Fibroblast of lung (primary cell): ENCODE data around the gene RAPGEF6. TPM values are rescaled to one million over a fixed set of nuclear protein-coding genes. Genes with fewer than 3 reads are reported as not detected.

Experiments used
- DNase-seq, 2 donors: peaks; one replicate each; pipeline versions ENCODE4 v3.0.0 to v3.0.0-alpha.2; 2010; ENCODE audit warnings: low read depth in 2 of 2
- H2AFZ ChIP-seq: 2 replicates; pipeline ENCODE4 v1.5.1; 2012; ENCODE audit warnings: low read length, control low read depth, inconsistent platforms
- H3K27ac ChIP-seq: 2 replicates; pipeline ENCODE4 v1.5.1; 2011; ENCODE audit warnings: low read length, control low read depth; ENCODE audit not compliant: insufficient read depth
- H3K27me3 ChIP-seq: 2 replicates; pipeline ENCODE4 v1.5.1; 2011; ENCODE audit warnings: mild to moderate bottlenecking, low read length; ENCODE audit not compliant: control insufficient read depth, insufficient read depth
- H3K36me3 ChIP-seq: 2 replicates; pipeline ENCODE4 v1.5.1; 2011; ENCODE audit warnings: low read length; ENCODE audit not compliant: control insufficient read depth, insufficient read depth
- H3K4me1 ChIP-seq: 2 replicates; pipeline ENCODE4 v1.5.1; 2011; ENCODE audit warnings: low read length; ENCODE audit not compliant: control insufficient read depth, insufficient read depth; ENCODE audit errors: extremely low read depth
- H3K4me2 ChIP-seq: 2 replicates; pipeline ENCODE4 v1.5.1; 2011; ENCODE audit warnings: low read length, control low read depth; ENCODE audit not compliant: insufficient read depth; ENCODE audit errors: extremely low read depth
- H3K4me3 ChIP-seq, 4 experiments: fragments of 200-600 bp in 1 of 4; sonication (generic) in 1 of 4; replicated peaks in 1 of 4; 2 replicates each; pipeline ENCODE4 v1.5.1; 2011 to 2016; ENCODE audit warnings: low read length in 4 of 4, low read depth in 3 of 4, mild to moderate bottlenecking in 3 of 4, control low read depth in 2 of 4, inconsistent platforms in 1 of 4, mixed read lengths in 1 of 4; ENCODE audit not compliant: insufficient read depth in 1 of 4; ENCODE audit errors: control extremely low read depth in 1 of 4
- H3K79me2 ChIP-seq: 2 replicates; pipeline ENCODE4 v1.5.1; 2012; ENCODE audit warnings: mild to moderate bottlenecking, low read length, inconsistent platforms; ENCODE audit not compliant: control insufficient read depth, insufficient read depth
- H3K9ac ChIP-seq: 2 replicates; pipeline ENCODE4 v1.5.1; 2011; ENCODE audit warnings: mild to moderate bottlenecking, low read length, control low read depth; ENCODE audit not compliant: insufficient read depth
- H3K9me3 ChIP-seq: 2 replicates; pipeline ENCODE4 v1.5.1; 2012; ENCODE audit warnings: low read depth, low read length; ENCODE audit not compliant: control insufficient read depth, insufficient read depth
- H4K20me1 ChIP-seq: 2 replicates; pipeline ENCODE4 v1.5.1; 2011; ENCODE audit warnings: low read length; ENCODE audit not compliant: control insufficient read depth, insufficient read depth; ENCODE audit errors: extremely low read depth
- CTCF ChIP-seq, 2 donors: IDR thresholded peaks in 1 of 2; conservative IDR thresholded peaks in 1 of 2; 1 replicate in 1 of 2; 2 replicates in 1 of 2; pipeline ENCODE4 v1.5.1; 2011 to 2012; ENCODE audit warnings: low read length in 2 of 2, control low read depth in 1 of 2, inconsistent platforms in 1 of 2, low read depth in 1 of 2, mild to moderate bottlenecking in 1 of 2
- EZH2 ChIP-seq: IDR thresholded peaks from 2 replicates; pipeline ENCODE4 v1.5.1; 2012; ENCODE audit warnings: low read length, control low read depth, mild to moderate bottlenecking; ENCODE audit errors: missing control alignments
- polyA plus RNA-seq, 2 donors: library from polyadenylated mRNA; depleted of rRNA in 1 of 2; stranded (reverse) in 1 of 2; unstranded in 1 of 2; fragments of >200 nt; gene quantifications; 2 replicates each; pipeline ENCODE4 v1.2.1, GENCODE V29; 2011 to 2012; ENCODE audit warnings: missing spikeins in 1 of 2
- total RNA-seq: library from RNA; depleted of rRNA; stranded (reverse); fragments of >200 nt; gene quantifications from 2 replicates; pipeline ENCODE4 v1.2.1, GENCODE V29; 2014

RAPGEF6 gene
- total and polyA plus RNA-seq, 2 donors (not counting 1 experiment from before 2014, with no cell fraction given) = 10.2 to 35.7 TPM

- no peak for TF ChIP-seq CTCF (conservative IDR thresholded peaks at IDR 0.05 in 1 of 2, IDR thresholded peaks at IDR 0.05 in 1 of 2; ENCODE audit: low read depth in 1 of 2, low read length in 2 of 2)
- H3K4me3 ChIP-seq = peak overlapping the region; percentile 53 to 86 (median 58)
- H3K9ac ChIP-seq = peak overlapping the region; percentile 80
- H3K9me3 ChIP-seq = no peaks in the 10 kb centered on the region
- H3K27ac ChIP-seq = peak overlapping the region; percentile 96
- peak in 1 of 2 donors; percentile 36 for DNase-seq
- H2AFZ ChIP-seq = peak overlapping the region; percentile 42
- peaks cover 1% of the 10 kb centered on the region for H3K36me3 ChIP-seq
- no peaks in the 10 kb centered on the region for H3K27me3 ChIP-seq
- H3K4me1 ChIP-seq = peaks cover 9% of the 10 kb centered on the region
- peaks cover 40% of the 10 kb centered on the region for H3K79me2 ChIP-seq
- H4K20me1 ChIP-seq = no peaks in the 10 kb centered on the region
- H3K4me2 ChIP-seq = peak overlapping the region; percentile 100
Measured at GRCh38 chr5:131635684-131636572, 899 bp upstream of the RAPGEF6 start.

DNA sequence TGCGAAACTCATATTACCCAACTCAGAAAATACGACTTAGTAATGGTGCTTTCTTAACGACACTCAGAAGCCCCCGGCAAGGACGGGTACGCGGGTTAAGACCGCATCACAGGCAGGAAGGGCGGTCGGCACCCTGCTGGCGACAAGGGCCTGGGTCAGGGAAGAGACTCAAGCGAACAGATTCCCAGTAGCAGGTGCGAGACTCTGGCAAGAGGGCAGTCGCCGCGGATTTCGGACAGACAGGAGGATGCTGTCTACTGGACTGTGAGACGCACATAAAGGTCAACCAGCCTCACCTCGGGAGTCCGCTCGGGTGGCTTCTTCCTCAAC is 398 bp downstream of the RAPGEF6 start:
- no peak for TF ChIP-seq CTCF (conservative IDR thresholded peaks at IDR 0.05 in 1 of 2, IDR thresholded peaks at IDR 0.05 in 1 of 2; ENCODE audit: low read depth in 1 of 2, low read length in 2 of 2)
- no peak for TF ChIP-seq EZH2
- peaks cover 51% of the 10 kb centered on the region for H3K79me2 ChIP-seq

GRCh38 chr5:131634238-131634637 is 791 bp downstream of the RAPGEF6 start:
- Histone ChIP-seq H2AFZ (peak overlapping the region; percentile 77), H3K27ac (peak overlapping the region; percentile 91), H3K4me2 (peak overlapping the region; percentile 72), H3K79me2 (peaks cover 55% of the 10 kb centered on the region), H4K20me1 (no peaks in the 10 kb centered on the region), H3K9me3 (no peaks in the 10 kb centered on the region), H3K4me3 (peak overlapping the region; percentile 62 to 94 (median 88)), H3K4me1 (peaks cover 10% of the 10 kb centered on the region), H3K36me3 (peaks cover 1% of the 10 kb centered on the region), H3K27me3 (no peaks in the 10 kb centered on the region), H3K9ac (peak overlapping the region; percentile 89)
- no peak for TF ChIP-seq CTCF (conservative IDR thresholded peaks at IDR 0.05 in 1 of 2, IDR thresholded peaks at IDR 0.05 in 1 of 2; ENCODE audit: low read depth in 1 of 2, low read length in 2 of 2)
- no peak for TF ChIP-seq EZH2
- DNase-seq = no peak

More for the DNA sequence above, 398 bp downstream of the RAPGEF6 start:
- Histone ChIP-seq H2AFZ (peak overlapping the region; percentile 77), H3K9me3 (no peaks in the 10 kb centered on the region), H3K4me2 (peak overlapping the region; percentile 72), H3K4me3 (peak overlapping the region; percentile 62 to 94 (median 88)), H3K9ac (peak overlapping the region; percentile 89), H3K4me1 (peaks cover 10% of the 10 kb centered on the region), H4K20me1 (no peaks in the 10 kb centered on the region), H3K27me3 (no peaks in the 10 kb centered on the region), H3K36me3 (peaks cover 1% of the 10 kb centered on the region), H3K27ac (peak overlapping the region; percentile 91)
- peak; percentile 45 to 51 for DNase-seq
